Endothelial cell (in vitro differentiated cells): ENCODE results near the gene SPON2. TPM values are rescaled to one million over a fixed set of nuclear protein-coding genes. Genes with fewer than 3 reads are reported as not detected.

Experiments
- DNase-seq: peaks from one replicate; pipeline ENCODE4 v3.0.0; 2021; ENCODE audit warnings: low spot score
- H3K27ac Mint-ChIP-seq: one replicate; pipeline ENCODE4 v1.8.0; 2021; ENCODE audit warnings: mixed read lengths, inconsistent platforms; ENCODE audit not compliant: unreplicated experiment
- H3K27me3 Mint-ChIP-seq: one replicate; pipeline ENCODE4 v1.8.0; 2021; ENCODE audit warnings: mild to moderate bottlenecking, moderate library complexity, mixed read lengths, inconsistent platforms; ENCODE audit not compliant: unreplicated experiment
- H3K36me3 Mint-ChIP-seq: one replicate; pipeline ENCODE4 v1.8.0; 2021; ENCODE audit warnings: mild to moderate bottlenecking, low read depth, mixed read lengths, inconsistent platforms; ENCODE audit not compliant: unreplicated experiment
- H3K4me1 Mint-ChIP-seq: one replicate; pipeline ENCODE4 v1.8.0; 2021; ENCODE audit warnings: mild to moderate bottlenecking, mixed read lengths, inconsistent platforms; ENCODE audit not compliant: unreplicated experiment
- H3K4me3 Mint-ChIP-seq: one replicate; pipeline ENCODE4 v1.8.0; 2021; ENCODE audit warnings: mild to moderate bottlenecking, mixed read lengths, inconsistent platforms; ENCODE audit not compliant: unreplicated experiment
- H3K9me3 Mint-ChIP-seq: one replicate; pipeline ENCODE4 v1.8.0; 2021; ENCODE audit warnings: mixed read lengths, inconsistent platforms; ENCODE audit not compliant: unreplicated experiment
- total RNA-seq: library from RNA; stranded (reverse); fragmentation: NEBNext Ultra II Directional; extraction: Animal tissue kit (Norgen Biotek cat#: 25700); gene quantifications from one replicate; pipeline ENCODE4 v1.2.1, GENCODE V29; 2021; ENCODE audit not compliant: unreplicated experiment
- TF ChIP-seq, protein P1 (sequence below): fragments of 200-600 bp; sonication (generic); IDR thresholded peaks from one replicate; pipeline ENCODE4 v1.5.0; 2021; ENCODE audit warnings: antibody characterized with exemption; ENCODE audit not compliant: unreplicated experiment

The SPON2 gene
- total RNA-seq, 1 donor from 2014 or later: 0.97 TPM

DNA sequence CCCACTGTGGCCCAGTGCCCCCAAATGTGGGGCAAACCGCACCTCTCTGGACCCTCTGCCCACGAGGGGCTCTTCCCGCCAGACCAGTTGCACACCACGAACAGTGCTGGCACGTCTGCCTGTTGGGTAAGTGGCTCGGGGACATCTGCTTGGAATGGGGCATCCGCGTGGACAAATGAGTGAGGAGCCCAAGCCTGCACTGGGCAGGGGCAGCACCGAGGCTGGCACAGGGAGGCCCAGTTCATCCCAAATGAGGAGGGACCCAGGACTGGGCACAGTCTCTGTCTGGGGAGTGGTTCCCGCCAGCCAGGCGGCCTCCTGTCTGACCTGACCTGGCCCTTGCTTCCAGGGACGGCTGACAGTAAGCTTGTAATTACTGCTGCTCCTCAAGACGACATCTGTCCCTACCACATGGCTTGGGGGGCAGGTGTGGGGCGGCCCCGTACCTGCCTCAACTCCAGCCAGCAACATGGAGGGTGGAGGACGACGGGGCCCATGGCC lies 3.2 kb downstream of the SPON2 start:
- no peak for DNase-seq
- Mint-ChIP-seq H3K27me3 (peaks cover 23% of the 10 kb centered on the region), H3K9me3 (no peaks in the 10 kb centered on the region), H3K4me1 (no peaks in the 10 kb centered on the region), H3K4me3 (no peak overlapping the region), H3K36me3 (no peaks in the 10 kb centered on the region), H3K27ac (no peak overlapping the region)
- TF ChIP-seq, protein P1, sequence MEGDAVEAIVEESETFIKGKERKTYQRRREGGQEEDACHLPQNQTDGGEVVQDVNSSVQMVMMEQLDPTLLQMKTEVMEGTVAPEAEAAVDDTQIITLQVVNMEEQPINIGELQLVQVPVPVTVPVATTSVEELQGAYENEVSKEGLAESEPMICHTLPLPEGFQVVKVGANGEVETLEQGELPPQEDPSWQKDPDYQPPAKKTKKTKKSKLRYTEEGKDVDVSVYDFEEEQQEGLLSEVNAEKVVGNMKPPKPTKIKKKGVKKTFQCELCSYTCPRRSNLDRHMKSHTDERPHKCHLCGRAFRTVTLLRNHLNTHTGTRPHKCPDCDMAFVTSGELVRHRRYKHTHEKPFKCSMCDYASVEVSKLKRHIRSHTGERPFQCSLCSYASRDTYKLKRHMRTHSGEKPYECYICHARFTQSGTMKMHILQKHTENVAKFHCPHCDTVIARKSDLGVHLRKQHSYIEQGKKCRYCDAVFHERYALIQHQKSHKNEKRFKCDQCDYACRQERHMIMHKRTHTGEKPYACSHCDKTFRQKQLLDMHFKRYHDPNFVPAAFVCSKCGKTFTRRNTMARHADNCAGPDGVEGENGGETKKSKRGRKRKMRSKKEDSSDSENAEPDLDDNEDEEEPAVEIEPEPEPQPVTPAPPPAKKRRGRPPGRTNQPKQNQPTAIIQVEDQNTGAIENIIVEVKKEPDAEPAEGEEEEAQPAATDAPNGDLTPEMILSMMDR: no peak

DNA sequence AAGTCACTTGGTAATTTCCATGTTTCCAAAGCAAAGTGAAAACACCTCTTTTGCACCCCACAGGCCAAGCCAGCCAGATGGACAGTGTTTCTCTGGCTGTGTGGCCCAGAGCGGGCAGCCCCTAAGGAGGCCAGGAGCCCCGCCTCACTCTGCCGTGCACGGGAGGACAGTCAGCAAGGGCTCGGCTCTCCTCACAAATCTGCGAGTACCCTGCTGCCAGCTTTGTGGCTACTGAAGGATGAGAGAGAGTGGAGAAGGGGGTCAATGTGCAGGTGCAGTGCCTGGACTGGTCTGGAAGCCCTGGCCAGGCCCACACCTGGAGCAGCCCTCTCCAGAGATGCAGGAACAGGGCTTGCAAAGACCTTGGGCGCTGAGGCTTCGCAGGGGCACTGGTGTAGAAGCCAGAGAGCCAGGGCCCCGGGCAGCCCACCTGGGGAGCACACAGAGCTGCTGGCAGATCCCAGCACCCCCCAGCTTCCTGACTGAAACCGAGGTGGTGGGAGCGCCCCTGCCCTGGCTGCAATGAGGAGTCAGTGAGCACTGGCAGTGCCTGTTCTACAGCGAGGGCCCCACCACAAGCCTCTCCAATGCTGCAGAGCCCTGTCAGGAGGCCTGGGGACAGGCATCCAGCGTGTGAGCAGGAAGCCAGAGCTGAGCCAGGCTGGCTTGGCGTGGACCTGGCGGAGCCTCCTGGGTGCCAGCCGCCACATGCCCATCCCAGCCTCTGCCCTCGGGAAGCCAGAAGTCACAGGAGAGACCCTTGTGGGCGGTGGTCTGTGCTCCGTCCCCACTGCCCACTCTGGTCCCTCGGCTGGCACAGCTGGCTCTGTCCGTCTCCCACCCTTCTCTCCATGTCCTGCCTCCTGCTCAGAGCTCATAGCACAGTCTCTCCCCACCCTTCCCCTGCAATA lies 3.9 kb downstream of the SPON2 start:
- no peaks in the 10 kb centered on the region for H3K9me3 Mint-ChIP-seq
- peaks cover 22% of the 10 kb centered on the region for H3K27me3 Mint-ChIP-seq
- no peak overlapping the region for H3K27ac Mint-ChIP-seq
- TF ChIP-seq, protein P1: no peak
- no peak overlapping the region for H3K4me3 Mint-ChIP-seq
- DNase-seq: no peak
- no peaks in the 10 kb centered on the region for H3K36me3 Mint-ChIP-seq
- H3K4me1 Mint-ChIP-seq: no peaks in the 10 kb centered on the region

DNA sequence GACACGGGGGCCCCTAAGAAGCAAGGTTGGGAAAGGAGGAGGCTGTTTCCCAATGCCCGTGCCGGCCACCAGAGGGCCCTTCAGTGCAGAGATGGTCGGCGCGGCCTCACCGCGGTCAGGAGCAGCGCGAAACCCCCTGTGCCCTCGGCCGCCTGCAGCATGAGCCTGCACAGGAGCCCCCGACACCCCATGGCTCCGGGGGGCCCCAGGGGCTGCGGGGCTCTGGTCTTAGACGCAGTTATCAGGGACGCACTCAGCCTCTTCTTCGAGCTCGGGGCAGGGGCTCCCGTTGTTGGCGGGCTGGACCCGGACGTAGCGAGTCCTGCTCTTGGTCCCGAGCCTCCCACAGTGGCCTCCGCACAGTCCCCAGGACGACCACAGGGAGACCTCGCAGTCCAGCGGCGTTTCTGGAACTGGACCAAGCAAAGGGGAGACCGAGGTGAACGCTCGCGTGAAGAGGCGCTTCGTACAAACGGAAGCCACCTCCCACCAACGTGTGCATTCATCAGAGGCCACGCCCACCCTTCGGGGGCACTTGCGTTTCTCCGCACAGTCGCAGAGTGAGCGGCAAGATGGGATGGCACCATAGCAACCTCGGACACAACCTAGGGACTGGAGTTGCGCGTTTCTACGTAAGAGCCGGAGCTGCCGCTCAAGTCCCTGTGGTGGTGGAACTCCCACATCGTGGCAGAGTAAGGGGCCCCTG lies 5.0 kb downstream of the SPON2 start:
- Mint-ChIP-seq H3K4me3 (no peak overlapping the region), H3K36me3 (no peaks in the 10 kb centered on the region), H3K27me3 (peaks cover 23% of the 10 kb centered on the region), H3K4me1 (no peaks in the 10 kb centered on the region), H3K9me3 (no peaks in the 10 kb centered on the region), H3K27ac (no peak overlapping the region)
- DNase-seq: peak; percentile 79
- TF ChIP-seq, protein P1: peak; percentile 76

DNA sequence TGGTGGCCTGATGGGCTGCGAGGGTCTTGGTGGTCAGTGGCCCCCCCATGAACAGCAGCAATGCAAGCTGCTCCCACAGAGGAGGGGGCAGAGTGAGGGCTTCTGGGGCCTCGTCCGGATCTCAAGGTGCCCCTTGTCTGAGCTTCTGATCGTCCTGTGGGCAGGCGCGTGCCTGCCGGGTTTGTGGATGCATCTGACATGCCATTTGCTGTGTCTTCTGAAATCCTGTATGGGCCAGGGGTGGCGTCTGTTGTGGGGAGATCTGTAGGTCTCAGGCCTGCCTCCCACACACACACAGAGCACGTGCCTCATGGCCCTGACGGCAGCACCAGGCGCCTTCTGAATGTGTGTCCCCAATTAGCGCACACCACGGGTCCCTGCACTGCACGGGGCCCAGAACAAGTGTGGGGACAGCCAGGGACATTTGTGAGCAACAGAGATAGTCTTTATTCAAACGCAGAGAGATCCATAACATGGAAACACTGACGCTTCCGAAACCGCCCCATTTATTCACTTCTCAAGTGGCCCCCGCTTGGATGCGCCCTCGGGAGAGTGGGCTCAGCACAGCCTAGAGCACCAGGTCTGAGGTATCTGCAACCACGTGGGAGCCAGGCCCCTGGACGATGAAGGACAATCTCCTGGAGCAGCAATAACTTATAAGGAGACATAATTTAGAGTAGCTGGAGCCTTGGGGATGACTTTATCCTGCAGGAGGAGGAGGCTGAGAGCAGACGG lies 5.7 kb downstream of the SPON2 start:
- Mint-ChIP-seq H3K9me3 (no peaks in the 10 kb centered on the region), H3K4me1 (no peaks in the 10 kb centered on the region), H3K27me3 (peaks cover 23% of the 10 kb centered on the region), H3K4me3 (no peak overlapping the region), H3K27ac (no peak overlapping the region), H3K36me3 (no peaks in the 10 kb centered on the region)
- TF ChIP-seq, protein P1: no peak
- DNase-seq: no peak
